Measurements from ENCODE around the gene CEP295NL.

- TF ChIP-seq, protein P1, sequence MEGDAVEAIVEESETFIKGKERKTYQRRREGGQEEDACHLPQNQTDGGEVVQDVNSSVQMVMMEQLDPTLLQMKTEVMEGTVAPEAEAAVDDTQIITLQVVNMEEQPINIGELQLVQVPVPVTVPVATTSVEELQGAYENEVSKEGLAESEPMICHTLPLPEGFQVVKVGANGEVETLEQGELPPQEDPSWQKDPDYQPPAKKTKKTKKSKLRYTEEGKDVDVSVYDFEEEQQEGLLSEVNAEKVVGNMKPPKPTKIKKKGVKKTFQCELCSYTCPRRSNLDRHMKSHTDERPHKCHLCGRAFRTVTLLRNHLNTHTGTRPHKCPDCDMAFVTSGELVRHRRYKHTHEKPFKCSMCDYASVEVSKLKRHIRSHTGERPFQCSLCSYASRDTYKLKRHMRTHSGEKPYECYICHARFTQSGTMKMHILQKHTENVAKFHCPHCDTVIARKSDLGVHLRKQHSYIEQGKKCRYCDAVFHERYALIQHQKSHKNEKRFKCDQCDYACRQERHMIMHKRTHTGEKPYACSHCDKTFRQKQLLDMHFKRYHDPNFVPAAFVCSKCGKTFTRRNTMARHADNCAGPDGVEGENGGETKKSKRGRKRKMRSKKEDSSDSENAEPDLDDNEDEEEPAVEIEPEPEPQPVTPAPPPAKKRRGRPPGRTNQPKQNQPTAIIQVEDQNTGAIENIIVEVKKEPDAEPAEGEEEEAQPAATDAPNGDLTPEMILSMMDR (IDR thresholded peaks at IDR 0.05): no peak
- no peak for TF ChIP-seq EP300 (IDR thresholded peaks at IDR 0.05)
Observed at GRCh38 chr17:78925662-78926555, 22.9 kb upstream of the CEP295NL start.

Measured in gastroesophageal sphincter (tissue), 3 donors.